ENCODE measurements around the gene SCFD2. TPM values are rescaled to one million over a fixed set of nuclear protein-coding genes. Genes with fewer than 3 reads are reported as not detected.

SCFD2 gene
- total and polyA plus RNA-seq, 4 donors = 5.2 to 28.7 (median 16.4) TPM

DNA sequence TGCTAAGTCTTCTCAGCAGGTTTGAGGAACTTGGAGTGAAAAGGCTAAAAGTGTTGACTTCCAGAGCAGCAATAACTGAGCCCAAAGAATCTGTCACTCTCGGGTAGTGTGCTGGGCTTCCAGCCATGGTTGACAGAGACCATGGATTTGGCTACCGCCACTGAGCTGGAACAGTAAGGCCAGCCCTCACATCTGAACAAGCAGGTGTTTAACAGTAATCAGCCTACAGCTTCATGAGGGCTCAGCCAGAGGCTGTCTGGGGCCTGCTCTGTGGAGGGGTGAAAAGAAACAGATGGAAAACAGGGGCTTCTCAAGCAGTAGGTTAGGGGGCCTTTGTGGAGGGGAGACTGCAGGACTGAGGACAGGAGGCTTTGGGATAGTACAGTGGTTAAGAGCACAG is 488.8 kb downstream of the SCFD2 start:
- TF ChIP-seq, protein P1, sequence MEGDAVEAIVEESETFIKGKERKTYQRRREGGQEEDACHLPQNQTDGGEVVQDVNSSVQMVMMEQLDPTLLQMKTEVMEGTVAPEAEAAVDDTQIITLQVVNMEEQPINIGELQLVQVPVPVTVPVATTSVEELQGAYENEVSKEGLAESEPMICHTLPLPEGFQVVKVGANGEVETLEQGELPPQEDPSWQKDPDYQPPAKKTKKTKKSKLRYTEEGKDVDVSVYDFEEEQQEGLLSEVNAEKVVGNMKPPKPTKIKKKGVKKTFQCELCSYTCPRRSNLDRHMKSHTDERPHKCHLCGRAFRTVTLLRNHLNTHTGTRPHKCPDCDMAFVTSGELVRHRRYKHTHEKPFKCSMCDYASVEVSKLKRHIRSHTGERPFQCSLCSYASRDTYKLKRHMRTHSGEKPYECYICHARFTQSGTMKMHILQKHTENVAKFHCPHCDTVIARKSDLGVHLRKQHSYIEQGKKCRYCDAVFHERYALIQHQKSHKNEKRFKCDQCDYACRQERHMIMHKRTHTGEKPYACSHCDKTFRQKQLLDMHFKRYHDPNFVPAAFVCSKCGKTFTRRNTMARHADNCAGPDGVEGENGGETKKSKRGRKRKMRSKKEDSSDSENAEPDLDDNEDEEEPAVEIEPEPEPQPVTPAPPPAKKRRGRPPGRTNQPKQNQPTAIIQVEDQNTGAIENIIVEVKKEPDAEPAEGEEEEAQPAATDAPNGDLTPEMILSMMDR (IDR thresholded peaks at IDR 0.05; ENCODE audit: control extremely low read depth, extremely low read depth) = no peak
- H3K9ac ChIP-seq (ENCODE audit: insufficient read depth in 1 of 2, low read length in 2 of 2) = no peak overlapping the region

DNA sequence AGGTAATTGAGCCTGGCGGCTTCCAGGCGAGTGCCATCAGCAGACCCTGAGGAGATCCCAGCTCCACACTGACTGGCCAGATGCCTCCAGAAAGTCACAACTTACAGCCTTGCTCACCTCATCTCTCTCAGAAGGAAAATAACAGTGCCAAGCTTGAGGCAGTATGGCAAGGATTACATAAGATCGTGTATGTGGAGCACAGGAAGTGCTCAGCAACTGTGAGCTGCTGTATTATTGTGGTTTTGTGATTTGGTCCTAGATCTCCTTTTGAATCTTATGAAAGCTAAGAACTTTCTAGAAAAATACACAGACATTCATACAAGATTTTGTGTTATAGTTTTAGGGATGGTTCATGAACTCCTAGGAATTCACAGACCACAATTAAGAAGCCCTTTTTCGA is 489.8 kb downstream of the SCFD2 start:
- Histone ChIP-seq H3K9ac (ENCODE audit: insufficient read depth in 1 of 2, low read length in 2 of 2) (no peak overlapping the region), H3K9me3 (ENCODE audit: control insufficient read depth in 4 of 4, insufficient read depth in 3 of 4, low read length in 3 of 4) (no peaks in the 10 kb centered on the region), H3K27me3 (ENCODE audit: control insufficient read depth in 3 of 3, insufficient read depth in 3 of 3, low read length in 2 of 3) (no peaks in the 10 kb centered on the region), H3K4me3 (no peak overlapping the region), H3K27ac (ENCODE audit: low read depth in 1 of 2, low read length in 1 of 2) (no peak overlapping the region), H3K4me1 (ENCODE audit: control insufficient read depth in 5 of 5, insufficient read depth in 5 of 5, low read length in 5 of 5) (no peaks in the 10 kb centered on the region), H3K36me3 (ENCODE audit: control insufficient read depth in 4 of 4, insufficient read depth in 4 of 4, low read length in 4 of 4) (no peaks in the 10 kb centered on the region)
- ATAC-seq (ENCODE audit: insufficient read depth, low FRiP score) = no peak
- 78 to 87% methylated on average over 4 of the region's 4 CpGs for WGBS, 2 donors
- TF ChIP-seq, protein P1 (IDR thresholded peaks at IDR 0.05; ENCODE audit: control extremely low read depth, extremely low read depth) = no peak
- DNase-seq = no peak

More for the DNA sequence above, 488.8 kb downstream of the SCFD2 start:
- Histone ChIP-seq H3K9me3 (ENCODE audit: control insufficient read depth in 4 of 4, insufficient read depth in 3 of 4, low read length in 3 of 4) (no peaks in the 10 kb centered on the region), H3K4me1 (ENCODE audit: control insufficient read depth in 5 of 5, insufficient read depth in 5 of 5, low read length in 5 of 5) (no peaks in the 10 kb centered on the region), H3K4me3 (no peak overlapping the region), H3K27me3 (ENCODE audit: control insufficient read depth in 3 of 3, insufficient read depth in 3 of 3, low read length in 2 of 3) (no peaks in the 10 kb centered on the region), H3K36me3 (ENCODE audit: control insufficient read depth in 4 of 4, insufficient read depth in 4 of 4, low read length in 4 of 4) (no peaks in the 10 kb centered on the region), H3K27ac (ENCODE audit: low read depth in 1 of 2, low read length in 1 of 2) (no peak overlapping the region)
- DNase-seq = no peak
- ATAC-seq (ENCODE audit: insufficient read depth, low FRiP score) = no peak
- WGBS, 2 donors = 93% methylated on average over 2 of the region's 2 CpGs

DNA sequence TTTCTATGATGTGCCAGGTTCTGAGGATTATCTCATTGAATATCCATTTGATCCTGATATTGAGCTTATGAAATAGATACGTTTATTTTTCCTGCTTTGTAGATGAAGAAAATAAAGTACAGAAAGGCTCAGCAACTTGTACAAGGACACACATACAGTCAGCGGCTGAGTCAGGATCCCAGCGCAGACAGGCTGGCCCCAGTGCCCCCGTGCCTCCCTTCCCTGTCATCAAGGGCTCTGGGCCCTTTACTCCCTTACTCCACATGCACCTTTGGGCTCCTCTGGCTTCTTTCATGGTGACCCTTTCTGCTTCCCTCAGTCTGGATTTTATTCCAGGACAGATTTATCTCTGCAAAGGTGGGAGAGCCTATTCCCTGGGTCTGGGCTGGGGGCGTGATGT is 490.9 kb downstream of the SCFD2 start:
- DNase-seq (no peak), ATAC-seq (ENCODE audit: insufficient read depth, low FRiP score) (no peak)
- no peak overlapping the region for H3K4me3 ChIP-seq
- H3K4me1 ChIP-seq (ENCODE audit: control insufficient read depth in 5 of 5, insufficient read depth in 5 of 5, low read length in 5 of 5) = peaks cover 0 to 5% (median 4%) of the 10 kb centered on the region in 5 donors
- H3K9ac ChIP-seq (ENCODE audit: insufficient read depth in 1 of 2, low read length in 2 of 2) = no peak overlapping the region
- H3K27ac ChIP-seq (ENCODE audit: low read depth in 1 of 2, low read length in 1 of 2) = no peak overlapping the region
- WGBS, 2 donors = 97% methylated on average over 5 of the region's 5 CpGs
- TF ChIP-seq, protein P1 (IDR thresholded peaks at IDR 0.05; ENCODE audit: control extremely low read depth, extremely low read depth) = no peak
- H3K36me3 ChIP-seq (ENCODE audit: control insufficient read depth in 4 of 4, insufficient read depth in 4 of 4, low read length in 4 of 4) = no peaks in the 10 kb centered on the region
- no peaks in the 10 kb centered on the region for H3K27me3 ChIP-seq (ENCODE audit: control insufficient read depth in 3 of 3, insufficient read depth in 3 of 3, low read length in 2 of 3)
- H3K9me3 ChIP-seq (ENCODE audit: control insufficient read depth in 4 of 4, insufficient read depth in 3 of 4, low read length in 3 of 4) = peaks cover 0 to 2% (median 0%) of the 10 kb centered on the region in 4 donors

DNA sequence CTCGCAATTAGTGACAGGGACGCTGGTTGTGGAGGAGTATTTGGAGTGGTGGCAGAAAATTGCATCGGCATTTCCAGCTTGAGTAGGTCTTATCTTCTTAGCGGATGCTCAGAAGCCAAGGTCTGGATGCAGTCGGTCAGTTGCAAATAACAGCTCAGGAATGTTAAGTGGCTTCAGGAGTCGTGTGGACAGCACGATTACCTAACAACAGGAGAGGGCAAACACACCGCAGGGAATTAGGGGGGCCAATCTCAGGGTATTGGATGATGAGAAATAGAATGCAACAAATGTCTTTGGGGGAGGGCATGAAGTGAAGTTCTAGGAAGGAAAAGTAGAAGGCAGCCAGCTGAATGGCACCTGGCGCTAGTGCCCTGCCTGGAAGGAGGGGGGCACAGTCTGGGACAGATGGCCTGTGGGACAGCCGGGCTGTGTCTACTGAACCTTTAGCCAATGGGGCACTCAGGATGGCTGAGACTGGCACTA is 492.0 kb downstream of the SCFD2 start:
- TF ChIP-seq, protein P1 (IDR thresholded peaks at IDR 0.05; ENCODE audit: control extremely low read depth, extremely low read depth) = no peak
- Histone ChIP-seq H3K27ac (ENCODE audit: low read depth in 1 of 2, low read length in 1 of 2) (no peak overlapping the region), H3K4me3 (no peak overlapping the region), H3K36me3 (ENCODE audit: control insufficient read depth in 4 of 4, insufficient read depth in 4 of 4, low read length in 4 of 4) (no peaks in the 10 kb centered on the region), H3K9me3 (ENCODE audit: control insufficient read depth in 4 of 4, insufficient read depth in 3 of 4, low read length in 3 of 4) (peaks cover 0 to 2% (median 0%) of the 10 kb centered on the region in 4 donors), H3K4me1 (ENCODE audit: control insufficient read depth in 5 of 5, insufficient read depth in 5 of 5, low read length in 5 of 5) (peaks cover 3 to 14% (median 9%) of the 10 kb centered on the region in 5 donors), H3K27me3 (ENCODE audit: control insufficient read depth in 3 of 3, insufficient read depth in 3 of 3, low read length in 2 of 3) (no peaks in the 10 kb centered on the region), H3K9ac (ENCODE audit: insufficient read depth in 1 of 2, low read length in 2 of 2) (no peak overlapping the region)
- ATAC-seq (ENCODE audit: insufficient read depth, low FRiP score) (peak; percentile 68), DNase-seq (peak in 2 of 3 donors; percentile 46 to 53)
- 70 to 84% methylated on average over 10 of the region's 10 CpGs for WGBS, 2 donors

Measured in lung (tissue), 12 donors.